Vagina (tissue), 2 donors: ENCODE data around the gene TMEM154.

Experiments used
- POLR2A ChIP-seq, 2 donors: fragments of 450-650 bp; IDR thresholded peaks; one replicate each; pipeline ENCODE4 v1.6.1; 2017; ENCODE audit warnings: antibody characterized with exemption in 2 of 2, mild to moderate bottlenecking in 2 of 2, moderate library complexity in 2 of 2
- POLR2AphosphoS5 ChIP-seq, 2 donors: sonication (generic); formaldehyde crosslinking; IDR thresholded peaks; one replicate each; pipeline ENCODE4 v1.9.0; 2017; ENCODE audit warnings: antibody characterized with exemption in 2 of 2, mild to moderate bottlenecking in 2 of 2, low read depth in 1 of 2; ENCODE audit not compliant: insufficient read depth in 1 of 2
- TF ChIP-seq, protein P1 (sequence below), 3 experiments: fragments of 450-650 bp in 2 of 3; fragments of 200-600 bp in 1 of 3; sonication (generic) in 1 of 3; IDR thresholded peaks; one replicate each; pipeline ENCODE4 v1.5.1; 2017 to 2019; ENCODE audit warnings: antibody characterized with exemption in 3 of 3, mild to moderate bottlenecking in 2 of 3, moderate library complexity in 2 of 3

DNA sequence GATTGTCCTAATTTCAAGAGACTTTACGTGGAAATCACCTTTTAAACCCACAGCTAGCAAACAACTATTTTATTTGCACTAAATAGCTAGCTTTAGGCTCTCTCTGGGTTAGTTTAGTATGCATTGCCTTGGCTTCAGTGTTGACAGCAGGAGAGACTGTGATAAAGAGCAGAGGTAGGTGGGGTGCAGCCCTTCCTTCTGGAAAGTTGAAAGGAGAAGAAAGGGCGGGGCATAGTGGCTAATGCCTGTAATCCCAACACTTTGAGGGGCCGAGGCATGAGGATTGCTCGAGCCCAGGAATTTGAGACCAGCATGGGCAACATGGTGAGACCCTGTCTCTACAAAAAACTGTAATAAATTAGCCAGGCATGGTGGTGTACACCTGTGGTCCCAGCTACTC, 29.0 kb upstream of the TMEM154 start:
- TF ChIP-seq, protein P1, sequence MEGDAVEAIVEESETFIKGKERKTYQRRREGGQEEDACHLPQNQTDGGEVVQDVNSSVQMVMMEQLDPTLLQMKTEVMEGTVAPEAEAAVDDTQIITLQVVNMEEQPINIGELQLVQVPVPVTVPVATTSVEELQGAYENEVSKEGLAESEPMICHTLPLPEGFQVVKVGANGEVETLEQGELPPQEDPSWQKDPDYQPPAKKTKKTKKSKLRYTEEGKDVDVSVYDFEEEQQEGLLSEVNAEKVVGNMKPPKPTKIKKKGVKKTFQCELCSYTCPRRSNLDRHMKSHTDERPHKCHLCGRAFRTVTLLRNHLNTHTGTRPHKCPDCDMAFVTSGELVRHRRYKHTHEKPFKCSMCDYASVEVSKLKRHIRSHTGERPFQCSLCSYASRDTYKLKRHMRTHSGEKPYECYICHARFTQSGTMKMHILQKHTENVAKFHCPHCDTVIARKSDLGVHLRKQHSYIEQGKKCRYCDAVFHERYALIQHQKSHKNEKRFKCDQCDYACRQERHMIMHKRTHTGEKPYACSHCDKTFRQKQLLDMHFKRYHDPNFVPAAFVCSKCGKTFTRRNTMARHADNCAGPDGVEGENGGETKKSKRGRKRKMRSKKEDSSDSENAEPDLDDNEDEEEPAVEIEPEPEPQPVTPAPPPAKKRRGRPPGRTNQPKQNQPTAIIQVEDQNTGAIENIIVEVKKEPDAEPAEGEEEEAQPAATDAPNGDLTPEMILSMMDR (IDR thresholded peaks at IDR 0.05), result no peak
- no peak for TF ChIP-seq POLR2A (IDR thresholded peaks at IDR 0.05)
- no peak for TF ChIP-seq POLR2AphosphoS5 (IDR thresholded peaks at IDR 0.05; ENCODE audit: insufficient read depth in 1 of 2, low read depth in 1 of 2)
